Vagina (tissue), 2 donors: ENCODE results near the gene GSTA1.
"Not testable (repeated sequence)": the region's sequence is repeated elsewhere in the genome, so short reads cannot be mapped to it uniquely, and the experiment has no call there.

Experiments used
- POLR2A ChIP-seq, 2 donors: fragments of 450-650 bp; IDR thresholded peaks; one replicate each; pipeline ENCODE4 v1.6.1; 2017; ENCODE audit warnings: antibody characterized with exemption in 2 of 2, mild to moderate bottlenecking in 2 of 2, moderate library complexity in 2 of 2
- TF ChIP-seq, protein P1 (sequence below), 3 experiments: fragments of 450-650 bp in 2 of 3; fragments of 200-600 bp in 1 of 3; sonication (generic) in 1 of 3; IDR thresholded peaks; one replicate each; pipeline ENCODE4 v1.5.1; 2017 to 2019; ENCODE audit warnings: antibody characterized with exemption in 3 of 3, mild to moderate bottlenecking in 2 of 3, moderate library complexity in 2 of 3

GRCh38 chr6:52828621-52829020 is 25.0 kb upstream of the GSTA1 start:
- TF ChIP-seq, protein P1, sequence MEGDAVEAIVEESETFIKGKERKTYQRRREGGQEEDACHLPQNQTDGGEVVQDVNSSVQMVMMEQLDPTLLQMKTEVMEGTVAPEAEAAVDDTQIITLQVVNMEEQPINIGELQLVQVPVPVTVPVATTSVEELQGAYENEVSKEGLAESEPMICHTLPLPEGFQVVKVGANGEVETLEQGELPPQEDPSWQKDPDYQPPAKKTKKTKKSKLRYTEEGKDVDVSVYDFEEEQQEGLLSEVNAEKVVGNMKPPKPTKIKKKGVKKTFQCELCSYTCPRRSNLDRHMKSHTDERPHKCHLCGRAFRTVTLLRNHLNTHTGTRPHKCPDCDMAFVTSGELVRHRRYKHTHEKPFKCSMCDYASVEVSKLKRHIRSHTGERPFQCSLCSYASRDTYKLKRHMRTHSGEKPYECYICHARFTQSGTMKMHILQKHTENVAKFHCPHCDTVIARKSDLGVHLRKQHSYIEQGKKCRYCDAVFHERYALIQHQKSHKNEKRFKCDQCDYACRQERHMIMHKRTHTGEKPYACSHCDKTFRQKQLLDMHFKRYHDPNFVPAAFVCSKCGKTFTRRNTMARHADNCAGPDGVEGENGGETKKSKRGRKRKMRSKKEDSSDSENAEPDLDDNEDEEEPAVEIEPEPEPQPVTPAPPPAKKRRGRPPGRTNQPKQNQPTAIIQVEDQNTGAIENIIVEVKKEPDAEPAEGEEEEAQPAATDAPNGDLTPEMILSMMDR (IDR thresholded peaks at IDR 0.05), result not testable (repeated sequence)
- not testable (repeated sequence) for TF ChIP-seq POLR2A (IDR thresholded peaks at IDR 0.05)
